Panc1 (cell line): Measurements from ENCODE around the gene KRT38. TPM values are rescaled to one million over a fixed set of nuclear protein-coding genes. Genes with fewer than 3 reads are reported as not detected.
A peak's percentile ranks its signal among the peaks of the same experiment; 100 is the strongest.

ENCODE experiments used
- ATAC-seq: fragments of 200-7000 bp; cut with Tn5 transposase; 2 replicates; pipeline ENCODE4 v1.9.1; 2020; ENCODE audit warnings: mild to moderate bottlenecking, moderate library complexity
- BruUV-seq: library from RNA; stranded (reverse); fragments of 400-500 nt; replicated peaks from 2 replicates; lab custom pipeline; 2021; lab: Mats Ljungman, UMichigan
- CTCF ChIA-PET: fragments of 300-600 bp; sonication (Branson Sonifier 250); formaldehyde crosslinking; loops from one replicate; lab custom pipeline; 2022; ENCODE audit warnings: antibody characterized with exemption; lab: Charles Lee
- POLR2A ChIA-PET: fragments of 300-600 bp; sonication (Branson Sonifier 250); formaldehyde crosslinking; loops from one replicate; lab custom pipeline; 2022; ENCODE audit warnings: antibody characterized with exemption; lab: Charles Lee
- DNase-seq: peaks from one replicate; pipeline ENCODE4 v3.0.0-alpha.2; 2010; ENCODE audit warnings: low read depth, low spot score
- H3K27ac ChIP-seq: 2 replicates; pipeline ENCODE4 v1.5.1; 2011; ENCODE audit warnings: mild to moderate bottlenecking, low read length, inconsistent platforms
- H3K27me3 ChIP-seq: fragments of 200-500 bp; sonication (Bioruptor generic); 2 replicates; pipeline ENCODE4 v1.6.0; 2014; ENCODE audit warnings: low read length, inconsistent platforms; ENCODE audit not compliant: control insufficient read depth, insufficient read depth
- H3K36me3 ChIP-seq: fragments of 200-500 bp; sonication (Bioruptor generic); 2 replicates; pipeline ENCODE4 v1.5.1; 2014; ENCODE audit warnings: inconsistent platforms, mild to moderate bottlenecking, low read length, moderate library complexity; ENCODE audit not compliant: control insufficient read depth, insufficient read depth
- H3K4me1 ChIP-seq: 2 replicates; pipeline ENCODE4 v1.5.1; 2011; ENCODE audit warnings: inconsistent platforms, mild to moderate bottlenecking, low read length, moderate library complexity; ENCODE audit not compliant: control insufficient read depth, insufficient read depth
- H3K4me3 ChIP-seq, 2 experiments: 2 replicates each; pipeline ENCODE4 v1.5.1; 2011 to 2012; ENCODE audit warnings: low read depth in 2 of 2, low read length in 2 of 2, mild to moderate bottlenecking in 2 of 2, inconsistent platforms in 1 of 2, moderate library complexity in 1 of 2
- H3K9me3 ChIP-seq: fragments of 200-500 bp; sonication (Bioruptor generic); 2 replicates; pipeline ENCODE4 v1.5.1; 2014; ENCODE audit warnings: low read depth, mild to moderate bottlenecking, inconsistent platforms, low read length, moderate library complexity; ENCODE audit not compliant: control insufficient read depth, insufficient read depth
- POLR2AphosphoS5 ChIP-seq: IDR thresholded peaks from 2 replicates; pipeline ENCODE4 v1.6.1; 2012; ENCODE audit warnings: mild to moderate bottlenecking, low read depth, low read length, moderate library complexity
- SIN3A ChIP-seq: IDR thresholded peaks from 2 replicates; pipeline ENCODE4 v1.6.1; 2012; ENCODE audit warnings: low read depth, mild to moderate bottlenecking, low read length, moderate library complexity, borderline replicate concordance; ENCODE audit not compliant: insufficient read depth
- TCF7L2 ChIP-seq: IDR thresholded peaks from 2 replicates; pipeline ENCODE4 v1.6.1; 2011; ENCODE audit warnings: mild to moderate bottlenecking, low read depth, low read length, inconsistent platforms
- in situ Hi-C: cut with HindIII; loops from 2 replicates; pipeline ENCODE4 v1.10.0; 2016; ENCODE audit warnings: low sequenced_read_pairs, low pct_unique_long_range_greater_than_20kb
- intact Hi-C: fragments of 100-400 bp; cut with micrococcal nuclease; formaldehyde crosslinking; loops from one replicate; pipeline ENCODE4 v1.10.0; 2022; ENCODE audit not compliant: unreplicated experiment
- total RNA-seq: library from RNA; stranded (reverse); gene quantifications from one replicate; pipeline ENCODE4 v1.2.1, GENCODE V29; 2021; ENCODE audit not compliant: unreplicated experiment
- TF ChIP-seq, protein P1 (sequence below): fragments of 450-650 bp; IDR thresholded peaks from 2 replicates; pipeline ENCODE4 v1.5.1; 2017; ENCODE audit warnings: mild to moderate bottlenecking
- TF ChIP-seq, protein P2 (sequence below), 2 experiments: IDR thresholded peaks; 2 replicates each; pipeline ENCODE4 v1.6.1; 2011 to 2012; ENCODE audit warnings: low read depth in 2 of 2, control low read depth in 1 of 2, low read length in 1 of 2, mild to moderate bottlenecking in 1 of 2, moderate library complexity in 1 of 2; ENCODE audit not compliant: insufficient read depth in 1 of 2

Gene KRT38
- total RNA-seq, 1 experiment from 2014 or later = not detected

DNA sequence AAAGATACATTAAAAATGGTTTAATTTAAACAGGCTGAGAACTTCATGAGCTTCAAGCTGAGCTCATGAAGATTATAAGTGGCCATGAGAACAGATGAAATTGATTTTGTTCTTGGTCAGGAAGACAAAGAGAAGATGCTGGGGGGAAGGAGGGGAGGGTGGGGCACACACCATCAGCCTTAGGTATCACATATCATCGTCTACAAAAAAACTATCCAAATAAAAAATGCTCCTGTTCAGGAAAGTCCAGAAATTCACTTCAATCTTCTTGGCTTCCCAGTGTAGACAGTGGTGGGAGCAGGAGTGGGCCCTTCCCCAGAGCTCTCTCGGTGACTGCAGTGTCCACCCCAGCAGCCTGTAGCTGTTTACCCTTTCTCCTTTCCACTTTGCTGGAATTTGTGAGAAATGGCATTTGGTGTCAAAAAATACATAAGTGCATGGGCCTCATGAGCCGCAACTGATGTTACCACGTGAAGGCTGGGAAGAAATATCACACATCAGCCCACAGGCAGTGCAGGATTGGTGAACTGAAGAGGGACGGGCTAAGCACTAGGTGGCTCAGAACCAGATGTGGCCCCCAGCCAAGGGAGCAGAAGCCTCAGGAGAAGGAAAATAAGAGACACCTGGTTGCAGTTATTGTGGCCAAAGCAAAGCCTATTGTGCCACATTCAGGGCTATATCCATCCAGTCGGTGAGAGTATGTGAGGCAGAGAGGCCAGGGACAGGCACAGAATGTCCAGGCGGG lies 22.5 kb downstream of the KRT38 start:
- Histone ChIP-seq H3K27me3 (no peaks in the 10 kb centered on the region), H3K4me3 (no peak overlapping the region), H3K4me1 (peaks cover 14% of the 10 kb centered on the region; the same call in 1 of the 2 replicates), H3K27ac (no peak overlapping the region; the same call in 1 of the 2 replicates), H3K9me3 (no peaks in the 10 kb centered on the region), H3K36me3 (no peaks in the 10 kb centered on the region)
- in situ Hi-C loops (no loop called here), intact Hi-C loops (no loop called here)
- ChIA-PET POLR2A (interaction anchor here (0.6 kb wide), 1 partner anchor 802 kb away, joined by 3 read pairs; no protein-coding TSS in a partner anchor), CTCF (interaction anchor here (1.1 to 1.6 kb wide), 2 partner anchors 8 to 12 kb away, joined by 4 read pairs; no protein-coding TSS in a partner anchor)
- no peak for DNase-seq
- TF ChIP-seq SIN3A = no peak
- no TSS peak for BruUV-seq
- ATAC-seq = no peak

DNA sequence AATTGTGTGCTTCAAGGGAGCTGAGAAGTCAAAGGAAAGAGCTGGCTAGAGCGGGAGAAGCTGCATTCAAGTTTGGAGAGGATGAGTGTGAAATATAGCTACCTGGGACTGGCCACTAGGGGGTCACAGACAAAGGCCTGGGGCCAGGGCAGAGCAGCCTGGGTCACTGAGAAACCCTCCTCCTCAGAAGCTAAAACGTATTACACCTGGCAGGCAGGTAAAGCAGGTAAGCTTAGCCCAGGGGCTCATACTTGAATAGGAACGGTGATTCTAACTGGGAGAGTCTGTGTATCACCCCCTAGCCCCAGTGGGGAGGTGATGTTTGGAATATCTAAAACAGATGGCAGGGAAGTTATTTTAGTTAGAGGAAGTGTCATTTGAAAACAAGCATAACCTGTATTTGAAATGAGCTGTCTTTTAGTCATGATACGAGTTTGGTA lies 23.2 kb downstream of the KRT38 start:
- CTCF ChIA-PET = interaction anchor here (0.5 to 1.6 kb wide), 3 partner anchors 9 to 78 kb away, joined by 4 read pairs; no protein-coding TSS in a partner anchor
- in situ Hi-C loops (no loop called here), intact Hi-C loops (no loop called here)
- Histone ChIP-seq H3K9me3 (no peaks in the 10 kb centered on the region), H3K27me3 (no peaks in the 10 kb centered on the region), H3K4me1 (peaks cover 17% of the 10 kb centered on the region; the same call in 1 of the 2 replicates), H3K4me3 (no peak overlapping the region), H3K36me3 (no peaks in the 10 kb centered on the region), H3K27ac (peak overlapping the region; percentile 45; the same call in 1 of the 2 replicates)
- DNase-seq (no peak), ATAC-seq (peak; percentile 75)
- TF ChIP-seq, protein P1, sequence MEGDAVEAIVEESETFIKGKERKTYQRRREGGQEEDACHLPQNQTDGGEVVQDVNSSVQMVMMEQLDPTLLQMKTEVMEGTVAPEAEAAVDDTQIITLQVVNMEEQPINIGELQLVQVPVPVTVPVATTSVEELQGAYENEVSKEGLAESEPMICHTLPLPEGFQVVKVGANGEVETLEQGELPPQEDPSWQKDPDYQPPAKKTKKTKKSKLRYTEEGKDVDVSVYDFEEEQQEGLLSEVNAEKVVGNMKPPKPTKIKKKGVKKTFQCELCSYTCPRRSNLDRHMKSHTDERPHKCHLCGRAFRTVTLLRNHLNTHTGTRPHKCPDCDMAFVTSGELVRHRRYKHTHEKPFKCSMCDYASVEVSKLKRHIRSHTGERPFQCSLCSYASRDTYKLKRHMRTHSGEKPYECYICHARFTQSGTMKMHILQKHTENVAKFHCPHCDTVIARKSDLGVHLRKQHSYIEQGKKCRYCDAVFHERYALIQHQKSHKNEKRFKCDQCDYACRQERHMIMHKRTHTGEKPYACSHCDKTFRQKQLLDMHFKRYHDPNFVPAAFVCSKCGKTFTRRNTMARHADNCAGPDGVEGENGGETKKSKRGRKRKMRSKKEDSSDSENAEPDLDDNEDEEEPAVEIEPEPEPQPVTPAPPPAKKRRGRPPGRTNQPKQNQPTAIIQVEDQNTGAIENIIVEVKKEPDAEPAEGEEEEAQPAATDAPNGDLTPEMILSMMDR = peak; percentile 65
- TF ChIP-seq TCF7L2 = no peak
- POLR2A ChIA-PET = interaction anchor here (0.6 kb wide), 1 partner anchor 801 kb away, joined by 3 read pairs; no protein-coding TSS in a partner anchor
- no TSS peak for BruUV-seq

DNA sequence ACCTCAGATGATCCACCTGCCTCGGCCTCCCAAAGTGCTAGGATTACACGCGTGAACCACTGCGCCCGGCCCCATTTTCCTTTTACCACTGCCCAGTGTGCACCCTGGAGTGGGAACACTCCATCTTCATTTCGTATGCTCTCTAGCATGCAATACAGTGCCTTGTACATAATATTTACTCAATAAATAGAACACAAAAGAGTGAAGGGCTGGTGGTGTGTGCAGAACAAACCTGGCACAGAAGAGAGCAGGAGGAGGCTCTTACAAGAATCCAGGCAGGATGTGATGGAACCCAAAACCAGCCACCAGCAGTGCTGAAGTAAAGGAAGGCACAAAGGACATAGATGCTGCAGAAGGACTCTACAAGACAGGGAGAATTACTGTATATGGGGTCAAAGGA lies 23.7 kb downstream of the KRT38 start:
- POLR2A ChIA-PET = no interaction called here
- intact Hi-C loops (no loop called here), in situ Hi-C loops (no loop called here)
- Histone ChIP-seq H3K4me3 (no peak overlapping the region), H3K27ac (peak overlapping the region; percentile 45; the same call in 1 of the 2 replicates), H3K4me1 (peaks cover 17% of the 10 kb centered on the region; the same call in 1 of the 2 replicates), H3K9me3 (no peaks in the 10 kb centered on the region), H3K27me3 (no peaks in the 10 kb centered on the region), H3K36me3 (no peaks in the 10 kb centered on the region)
- BruUV-seq = no TSS peak
- ATAC-seq = no peak
- TF ChIP-seq, protein P1 = no peak
- TF ChIP-seq TCF7L2 (no peak), POLR2AphosphoS5 (no peak), SIN3A (no peak)
- TF ChIP-seq, protein P2, sequence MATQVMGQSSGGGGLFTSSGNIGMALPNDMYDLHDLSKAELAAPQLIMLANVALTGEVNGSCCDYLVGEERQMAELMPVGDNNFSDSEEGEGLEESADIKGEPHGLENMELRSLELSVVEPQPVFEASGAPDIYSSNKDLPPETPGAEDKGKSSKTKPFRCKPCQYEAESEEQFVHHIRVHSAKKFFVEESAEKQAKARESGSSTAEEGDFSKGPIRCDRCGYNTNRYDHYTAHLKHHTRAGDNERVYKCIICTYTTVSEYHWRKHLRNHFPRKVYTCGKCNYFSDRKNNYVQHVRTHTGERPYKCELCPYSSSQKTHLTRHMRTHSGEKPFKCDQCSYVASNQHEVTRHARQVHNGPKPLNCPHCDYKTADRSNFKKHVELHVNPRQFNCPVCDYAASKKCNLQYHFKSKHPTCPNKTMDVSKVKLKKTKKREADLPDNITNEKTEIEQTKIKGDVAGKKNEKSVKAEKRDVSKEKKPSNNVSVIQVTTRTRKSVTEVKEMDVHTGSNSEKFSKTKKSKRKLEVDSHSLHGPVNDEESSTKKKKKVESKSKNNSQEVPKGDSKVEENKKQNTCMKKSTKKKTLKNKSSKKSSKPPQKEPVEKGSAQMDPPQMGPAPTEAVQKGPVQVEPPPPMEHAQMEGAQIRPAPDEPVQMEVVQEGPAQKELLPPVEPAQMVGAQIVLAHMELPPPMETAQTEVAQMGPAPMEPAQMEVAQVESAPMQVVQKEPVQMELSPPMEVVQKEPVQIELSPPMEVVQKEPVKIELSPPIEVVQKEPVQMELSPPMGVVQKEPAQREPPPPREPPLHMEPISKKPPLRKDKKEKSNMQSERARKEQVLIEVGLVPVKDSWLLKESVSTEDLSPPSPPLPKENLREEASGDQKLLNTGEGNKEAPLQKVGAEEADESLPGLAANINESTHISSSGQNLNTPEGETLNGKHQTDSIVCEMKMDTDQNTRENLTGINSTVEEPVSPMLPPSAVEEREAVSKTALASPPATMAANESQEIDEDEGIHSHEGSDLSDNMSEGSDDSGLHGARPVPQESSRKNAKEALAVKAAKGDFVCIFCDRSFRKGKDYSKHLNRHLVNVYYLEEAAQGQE (IDR thresholded peaks at IDR 0.05; ENCODE audit: insufficient read depth in 1 of 2, low read depth in 2 of 2, low read length in 1 of 2) = no peak
- DNase-seq = no peak
- CTCF ChIA-PET = interaction anchor here (0.5 to 1.6 kb wide), 3 partner anchors 10 to 79 kb away, joined by 4 read pairs; no protein-coding TSS in a partner anchor
